K562 (cell line): ENCODE data around the gene PRKAG1. TPM values are rescaled to one million over a fixed set of nuclear protein-coding genes. Genes with fewer than 3 reads are reported as not detected.

ENCODE experiments used
- ATAC-seq: fragments of 200-7000 bp; cut with Tn5 transposase; 3 replicates; pipeline ENCODE4 v1.9.1; 2020; ENCODE audit warnings: moderate library complexity
- BruUV-seq: library from RNA; stranded (reverse); fragments of 400-500 nt; replicated peaks from 2 replicates; lab custom pipeline; 2021; lab: Mats Ljungman, UMichigan
- CTCF ChIA-PET: fragments of 300-600 bp; formaldehyde crosslinking; extraction: SDS; loops from one replicate; lab custom pipeline; 2021; ENCODE audit warnings: low intra/inter-chr PET ratio; lab: Yijun Ruan, JAX
- POLR2A ChIA-PET: fragments of 300-600, 350-650 bp; sonication (Branson Sonifier 250); formaldehyde crosslinking; extraction: SDS; loops from one replicate; lab custom pipeline; 2021; ENCODE audit warnings: antibody characterized with exemption, inconsistent platforms; lab: Yijun Ruan, JAX
- DNase-seq, 4 experiments: peaks; one replicate each; pipeline versions ENCODE4 v3.0.0 to v3.0.0-alpha.2; 2011 to 2018; ENCODE audit warnings: low spot score in 3 of 4, mixed read lengths in 3 of 4; ENCODE audit errors: extremely low read depth in 1 of 4
- FAIRE-seq: peaks from 2 replicates; lab custom pipeline; 2011; peaks lifted over from hg19 to GRCh38; lab: Jason Lieb, UNC
- H2AFZ ChIP-seq: 2 replicates; pipeline ENCODE4 v1.6.0; 2011; ENCODE audit warnings: low read depth, low read length, control low read depth, inconsistent platforms
- H3K27ac ChIP-seq: fragments of 200-600 bp; 3 replicates; pipeline ENCODE4 v1.8.0; 2011; ENCODE audit warnings: low read depth, mild to moderate bottlenecking, control low read depth, inconsistent platforms, low read length, moderate library complexity, mixed read lengths; ENCODE audit errors: extremely low read depth
- H3K27me3 ChIP-seq, 2 experiments: fragments of 300-600 bp in 1 of 2; 2 replicates in 1 of 2; 3 replicates in 1 of 2; pipeline versions ENCODE4 v1.6.0 to v1.8.0; 2011; ENCODE audit warnings: inconsistent platforms in 2 of 2, low read length in 2 of 2, mild to moderate bottlenecking in 1 of 2, mixed read lengths in 1 of 2, moderate library complexity in 1 of 2; ENCODE audit not compliant: control insufficient read depth in 2 of 2, insufficient read depth in 2 of 2
- H3K36me3 ChIP-seq: fragments of 300-600 bp; 3 replicates; pipeline ENCODE4 v1.8.0; 2011; ENCODE audit warnings: mild to moderate bottlenecking, low read length, inconsistent platforms; ENCODE audit not compliant: control insufficient read depth, insufficient read depth
- H3K4me1 ChIP-seq, 2 experiments: fragments of 200-600 bp in 1 of 2; replicated peaks in 1 of 2; 2 replicates in 1 of 2; 3 replicates in 1 of 2; pipeline versions ENCODE4 v1.5.1 to v1.8.0; 2011; ENCODE audit warnings: inconsistent platforms in 2 of 2, low read length in 2 of 2, mild to moderate bottlenecking in 1 of 2, mixed read lengths in 1 of 2, moderate library complexity in 1 of 2; ENCODE audit not compliant: control insufficient read depth in 2 of 2, insufficient read depth in 2 of 2
- H3K4me2 ChIP-seq: 2 replicates; pipeline ENCODE4 v1.6.1; 2011; ENCODE audit warnings: low read length, control low read depth, inconsistent platforms, mixed read lengths; ENCODE audit not compliant: insufficient read depth
- H3K4me3 ChIP-seq: fragments of 200-600 bp; sonication (generic), shearing (Covaris generic); 2 replicates; pipeline ENCODE4 v1.5.1; 2016; ENCODE audit warnings: control low read depth, inconsistent platforms
- H3K79me2 ChIP-seq: fragments of 200-600 bp; 3 replicates; pipeline ENCODE4 v1.8.0; 2011; ENCODE audit warnings: low read length, inconsistent platforms; ENCODE audit not compliant: control insufficient read depth, insufficient read depth
- H3K9ac ChIP-seq, 2 experiments: 2 replicates each; pipeline versions ENCODE4 v1.6.0 to v1.6.1; 2011; ENCODE audit warnings: low read depth in 2 of 2, low read length in 2 of 2, control low read depth in 1 of 2, inconsistent platforms in 1 of 2, mild to moderate bottlenecking in 1 of 2, mixed read lengths in 1 of 2; ENCODE audit not compliant: insufficient read depth in 1 of 2
- H3K9me1 ChIP-seq: one replicate; pipeline ENCODE4 v1.6.0; 2011; ENCODE audit warnings: inconsistent platforms, mild to moderate bottlenecking, low read length, moderate library complexity; ENCODE audit not compliant: control insufficient read depth, insufficient read depth
- H3K9me3 ChIP-seq: replicated peaks from 2 replicates; pipeline ENCODE4 v1.5.1; 2011; ENCODE audit warnings: low read depth, low read length, inconsistent platforms; ENCODE audit not compliant: control insufficient read depth, insufficient read depth
- H4K20me1 ChIP-seq: replicated peaks from 2 replicates; pipeline ENCODE4 v1.6.1; 2011; ENCODE audit warnings: low read length, inconsistent platforms, mixed read lengths; ENCODE audit not compliant: control insufficient read depth, insufficient read depth
- ARID3A ChIP-seq: IDR thresholded peaks from 2 replicates; pipeline ENCODE4 v1.6.1; 2012; ENCODE audit warnings: low read depth, low read length, improper control_type of control experiment, borderline replicate concordance
- E2F5 ChIP-seq: sonication (generic); formaldehyde crosslinking; IDR thresholded peaks from 2 replicates; pipeline ENCODE4 v1.8.0; 2022; ENCODE audit warnings: mild to moderate bottlenecking, missing genetic modification reagents
- HES1 ChIP-seq: fragments of 450-650 bp; IDR thresholded peaks from 2 replicates; pipeline ENCODE4 v1.6.1; 2016; ENCODE audit warnings: low read depth, mild to moderate bottlenecking, moderate library complexity
- HMBOX1 ChIP-seq: sonication (generic); IDR thresholded peaks from 2 replicates; pipeline ENCODE4 v1.6.1; 2016
- PHF20 ChIP-seq: fragments of 450-650 bp; IDR thresholded peaks from 2 replicates; pipeline ENCODE4 v1.6.1; 2018; ENCODE audit not compliant: partially characterized antibody
- SMARCE1 ChIP-seq: fragments of 450-650 bp; IDR thresholded peaks from 2 replicates; pipeline ENCODE4 v1.7.1; 2016; ENCODE audit warnings: mild to moderate bottlenecking
- SPI1 ChIP-seq: IDR thresholded peaks from 2 replicates; pipeline ENCODE4 v1.6.1; 2011; ENCODE audit warnings: low read depth, low read length, control low read depth, borderline replicate concordance
- SRF ChIP-seq, 2 experiments: fragments of 250-450, 450-650 bp in 1 of 2; sonication (Bioruptor Pico) in 1 of 2; sonication (generic) in 1 of 2; formaldehyde crosslinking; IDR thresholded peaks; 2 replicates each; pipeline versions ENCODE4 v1.5.0 to v1.5.1; 2020 to 2022; ENCODE audit warnings: mild to moderate bottlenecking in 1 of 2, missing genetic modification reagents in 1 of 2
- TFAP4 ChIP-seq: sonication (generic); formaldehyde crosslinking; IDR thresholded peaks from 2 replicates; pipeline ENCODE4 v1.8.0; 2022; ENCODE audit warnings: missing genetic modification reagents, mild to moderate bottlenecking, moderate library complexity, borderline replicate concordance
- ZNF707 ChIP-seq: fragments of 250-450 bp; sonication (Bioruptor Pico); conservative IDR thresholded peaks from 2 replicates; pipeline ENCODE4 v1.8.0; 2022; ENCODE audit warnings: inconsistent platforms, mild to moderate bottlenecking, moderate library complexity
- ZNF778 ChIP-seq: fragments of 450-650 bp; formaldehyde crosslinking; IDR thresholded peaks from 2 replicates; pipeline ENCODE4 v1.4.0; 2020; ENCODE audit warnings: mild to moderate bottlenecking, moderate library complexity
- ZNF830 ChIP-seq: fragments of 250-450 bp; sonication (Bioruptor Pico); IDR thresholded peaks from 2 replicates; pipeline ENCODE4 v1.5.0; 2021; ENCODE audit warnings: mild to moderate bottlenecking
- whole genome bisulfite sequencing: fragments of 100-300 bp; shearing (Covaris generic); methylation state at CpG from one replicate; pipeline ENCODE4 v1.1.6; 2016; ENCODE audit warnings: low coverage, mixed read lengths; ENCODE audit not compliant: insufficient coverage; ENCODE audit errors: missing lambda C conversion rate; 5-methylcytosine and 5-hydroxymethylcytosine counted together
- in situ Hi-C: fragments of 300-500 bp; cut with MboI; formaldehyde crosslinking; loops from 4 replicates; pipeline ENCODE4 v1.15.0; 2018; ENCODE audit warnings: inconsistent platforms, mixed read lengths
- intact Hi-C: fragments of 100-400 bp; cut with micrococcal nuclease; formaldehyde crosslinking; loops from 2 replicates; pipeline ENCODE4 v1.14.2; 2022
- polyA plus RNA-seq, 8 experiments: library from polyadenylated mRNA; depleted of rRNA in 4 of 8; stranded (reverse) in 5 of 8; unstranded in 3 of 8; fragments of >200 nt; fragmentation: Nextera tagmentation in 2 of 8; fragmentation: Illumina TruSeq in 1 of 8; extraction: Ambion mirVana in 2 of 8; extraction: Trizol in 1 of 8; gene quantifications; 2 replicates each; pipeline versions ENCODE4 v1.2.1 to v1.2.3, GENCODE V29; 2011 to 2014; ENCODE audit warnings: inconsistent platforms in 1 of 8, missing spikeins in 1 of 8
- total RNA-seq, 7 experiments: library from RNA; depleted of rRNA in 6 of 7; stranded (reverse); fragments of >200 nt in 6 of 7; fragmentation: Illumina TruSeq in 2 of 7; extraction: Trizol in 2 of 7; gene quantifications; 2 replicates each; pipeline versions ENCODE4 v1.2.1 to v1.2.3, GENCODE V29; 2011 to 2021; ENCODE audit warnings: low replicate concordance in 1 of 7

PRKAG1 gene
- total and polyA plus RNA-seq, 9 of the 15 experiments (the other 6 are each of a cell fraction or from before 2014, with no cell fraction given) = 51.1 to 126 (median 79.1) TPM

- FAIRE-seq (no peak), ATAC-seq (no peak), DNase-seq (no peak)
- no peak overlapping the region for H2AFZ ChIP-seq
- H3K9ac ChIP-seq = no peak overlapping the region
- peaks cover 6% of the 10 kb centered on the region; the same call in 1 of the 2 replicates for H4K20me1 ChIP-seq
- no peaks in the 10 kb centered on the region for H3K27me3 ChIP-seq
- H3K4me3 ChIP-seq = no peak overlapping the region
- in situ Hi-C loops = no loop called here
- peaks cover 46% of the 10 kb centered on the region for H3K36me3 ChIP-seq
- ChIA-PET CTCF (no interaction called here), POLR2A (interaction anchor here (0.6 kb wide), 1 partner anchor 88 kb away, joined by 3 read pairs; no protein-coding TSS in a partner anchor)
- peaks cover 61% of the 10 kb centered on the region for H3K79me2 ChIP-seq
- TF ChIP-seq SRF (CRISPR knock-in tag; IDR thresholded peaks at IDR 0.05) = no peak
- no peak for TF ChIP-seq ZNF830 (CRISPR knock-in tag)
- TF ChIP-seq SPI1 = peak; percentile 91
- no peak for TF ChIP-seq ZNF707 (CRISPR knock-in tag)
- TF ChIP-seq TFAP4 (CRISPR knock-in tag) = no peak
- no peak for TF ChIP-seq ARID3A
- no peak for TF ChIP-seq E2F5 (CRISPR knock-in tag)
- no peak for TF ChIP-seq PHF20
- 0 out of 2 replicates have a peak, but pooled peaks have one; percentile 18 for TF ChIP-seq HMBOX1
- no peak for TF ChIP-seq ZNF778 (CRISPR knock-in tag)
- TF ChIP-seq SMARCE1 = no peak
- no peak for TF ChIP-seq HES1
- peak overlapping the region; percentile 89; the same call in 1 of the 2 replicates for H3K4me2 ChIP-seq
- intact Hi-C loops = no loop called here
- no TSS peak for BruUV-seq
- no peak overlapping the region for H3K27ac ChIP-seq
- peaks cover 4% of the 10 kb centered on the region for H3K9me1 ChIP-seq
- peaks cover 9 to 21% of the 10 kb centered on the region in 2 experiments; a peak in 4 of 5 replicates for H3K4me1 ChIP-seq
- no peaks in the 10 kb centered on the region for H3K9me3 ChIP-seq
- 94% methylated on average over 3 of the region's 3 CpGs for WGBS
Measured at GRCh38 chr12:48954841-48955501, 63.6 kb downstream of the PRKAG1 start.
